GM21360 (cell line): ENCODE data around the gene CLSTN3.

ENCODE experiments used
- ATAC-seq: cut with Tn5 transposase; IDR thresholded peaks from one replicate; pipeline ENCODE4 v1.9.1; 2021; ENCODE audit warnings: mild to moderate bottlenecking, moderate library complexity; ENCODE audit not compliant: unreplicated experiment

The CLSTN3 gene

GRCh38 chr12:7188562-7189397, 58.6 kb downstream of the CLSTN3 start:
- peak; percentile 25 for ATAC-seq

- peak; percentile 88 for ATAC-seq
Measured at GRCh38 chr12:7189398-7190267, 59.5 kb downstream of the CLSTN3 start, which contains the start of gene PEX5. Gene PEX5, plus strand, starts transcription at chr12:7189686. Its CDS starts 692 bp downstream, at chr12:7190378.

- peak; percentile 8 for ATAC-seq
Measured at GRCh38 chr12:7190268-7191055, 60.3 kb downstream of the CLSTN3 start.

GRCh38 chr12:7193674-7194073, 63.5 kb downstream of the CLSTN3 start:
- ATAC-seq, result no peak

GRCh38 chr12:7197841-7198240, 67.7 kb downstream of the CLSTN3 start:
- no peak for ATAC-seq

- ATAC-seq, result no peak
Measured at GRCh38 chr12:7203109-7203508, 72.9 kb downstream of the CLSTN3 start.

GRCh38 chr12:7205091-7205490, 74.9 kb downstream of the CLSTN3 start:
- ATAC-seq, result no peak

GRCh38 chr12:7206691-7207090, 76.5 kb downstream of the CLSTN3 start:
- no peak for ATAC-seq

GRCh38 chr12:7207866-7208625, 77.9 kb downstream of the CLSTN3 start:
- ATAC-seq, result no peak
